Measurements from ENCODE around the gene TSC22D3.

- TF ChIP-seq EP300 (IDR thresholded peaks at IDR 0.05) (no peak), CTCF (IDR thresholded peaks at IDR 0.05) (peak in 2 of 7 experiments; percentile 7 to 11), POLR2AphosphoS5 (IDR thresholded peaks at IDR 0.05) (peak in 2 of 3 donors; percentile 47 to 79), POLR2A (IDR thresholded peaks at IDR 0.05) (peak in 1 of 4 donors; percentile 12)
Observed at GRCh38 chrX:107775734-107776511, at the start of gene TSC22D3.

Data from stomach (tissue), 4 donors.